OCI-LY3 (cell line): ENCODE measurements around the gene ZNF333.

ENCODE experiments used
- H2AFZ ChIP-seq: fragments of 200-600, 300-600 bp; shearing (Covaris generic); 2 replicates; pipeline ENCODE4 v1.6.0; 2014; ENCODE audit warnings: antibody characterized with exemption, low read depth, low read length
- H3K27ac ChIP-seq: fragments of 200-600, 300-600 bp; sonication (generic); 2 replicates; pipeline ENCODE4 v1.5.1; 2014; ENCODE audit warnings: mild to moderate bottlenecking, low read length, moderate library complexity, mixed read lengths
- H3K27me3 ChIP-seq: fragments of 200-600, 300-600 bp; sonication (generic); 2 replicates; pipeline ENCODE4 v1.6.1; 2014; ENCODE audit warnings: low read depth, low read length, mixed read lengths
- H3K36me3 ChIP-seq: fragments of 200-600, 300-600 bp; sonication (generic); replicated peaks from 2 replicates; pipeline ENCODE3; 2014; ENCODE audit warnings: low read depth, low read length, mixed read lengths
- H3K4me1 ChIP-seq: fragments of 300-600, 200-600 bp; sonication (generic); 2 replicates; pipeline ENCODE4 v1.6.1; 2014; ENCODE audit warnings: low read length, mixed read lengths
- H3K4me2 ChIP-seq: fragments of 200-600, 300-600 bp; sonication (generic); 2 replicates; pipeline ENCODE4 v1.6.1; 2014; ENCODE audit warnings: low read length, mixed read lengths
- H3K4me3 ChIP-seq: fragments of 300-600, 200-600 bp; sonication (generic); 2 replicates; pipeline ENCODE4 v1.5.1; 2014; ENCODE audit warnings: antibody characterized with exemption, mild to moderate bottlenecking, low read length, moderate library complexity
- H3K79me2 ChIP-seq: fragments of 300-600, 200-600 bp; shearing (Covaris generic); 2 replicates; pipeline ENCODE4 v1.6.1; 2014; ENCODE audit warnings: mild to moderate bottlenecking, low read length, mixed read lengths
- H3K9ac ChIP-seq: fragments of 300-600, 200-600 bp; shearing (Covaris generic); 2 replicates; pipeline ENCODE4 v1.6.0; 2014; ENCODE audit warnings: mild to moderate bottlenecking, low read length, moderate library complexity
- H3K9me3 ChIP-seq: fragments of 200-600, 300-600 bp; shearing (Covaris generic); 2 replicates; pipeline ENCODE4 v1.6.1; 2014; ENCODE audit warnings: low read length, mixed read lengths; ENCODE audit not compliant: insufficient read depth
- H4K20me1 ChIP-seq: fragments of 200-600, 300-600 bp; sonication (generic); 2 replicates; pipeline ENCODE4 v1.6.1; 2016; ENCODE audit warnings: low read length, mixed read lengths; ENCODE audit not compliant: insufficient read depth
- CTCF ChIP-seq: fragments of 200-600, 300-600 bp; sonication (generic); IDR thresholded peaks from 2 replicates; pipeline ENCODE4 v1.5.1; 2014; ENCODE audit warnings: antibody characterized with exemption, low read length, low read depth
- EZH2phosphoT487 ChIP-seq: fragments of 200-600 bp; shearing (Covaris generic); IDR thresholded peaks from 2 replicates; pipeline ENCODE4 v1.6.1; 2018; ENCODE audit warnings: antibody characterized with exemption, mixed run types, low read depth

Gene ZNF333

GRCh38 chr19:14728595-14728994 is 38.7 kb downstream of the ZNF333 start:
- no peak for TF ChIP-seq EZH2phosphoT487
- no peak for TF ChIP-seq CTCF
- Histone ChIP-seq H3K36me3 (no peaks in the 10 kb centered on the region), H3K9me3 (peaks cover 6% of the 10 kb centered on the region; the same call in 1 of the 2 replicates), H2AFZ (no peak overlapping the region), H3K27me3 (peaks cover 3% of the 10 kb centered on the region; the same call in 1 of the 2 replicates), H3K9ac (no peak overlapping the region), H3K27ac (no peak overlapping the region), H3K4me2 (no peak overlapping the region), H3K4me1 (no peaks in the 10 kb centered on the region), H3K4me3 (no peak overlapping the region), H3K79me2 (no peaks in the 10 kb centered on the region), H4K20me1 (no peaks in the 10 kb centered on the region)

- TF ChIP-seq CTCF (no peak), EZH2phosphoT487 (no peak)
- no peak overlapping the region for H3K4me3 ChIP-seq
- peaks cover 6% of the 10 kb centered on the region; the same call in 1 of the 2 replicates for H3K9me3 ChIP-seq
- H3K27me3 ChIP-seq: peaks cover 3% of the 10 kb centered on the region; the same call in 1 of the 2 replicates
- no peak overlapping the region for H3K27ac ChIP-seq
- H3K4me2 ChIP-seq: no peak overlapping the region
- H3K9ac ChIP-seq: no peak overlapping the region
- H3K36me3 ChIP-seq: no peaks in the 10 kb centered on the region
- H4K20me1 ChIP-seq: no peaks in the 10 kb centered on the region
- H2AFZ ChIP-seq: no peak overlapping the region
- H3K4me1 ChIP-seq: no peaks in the 10 kb centered on the region
- H3K79me2 ChIP-seq: no peaks in the 10 kb centered on the region
These were observed 41.4 kb downstream of the ZNF333 start for GRCh38 chr19:14731200-14731599.

DNA sequence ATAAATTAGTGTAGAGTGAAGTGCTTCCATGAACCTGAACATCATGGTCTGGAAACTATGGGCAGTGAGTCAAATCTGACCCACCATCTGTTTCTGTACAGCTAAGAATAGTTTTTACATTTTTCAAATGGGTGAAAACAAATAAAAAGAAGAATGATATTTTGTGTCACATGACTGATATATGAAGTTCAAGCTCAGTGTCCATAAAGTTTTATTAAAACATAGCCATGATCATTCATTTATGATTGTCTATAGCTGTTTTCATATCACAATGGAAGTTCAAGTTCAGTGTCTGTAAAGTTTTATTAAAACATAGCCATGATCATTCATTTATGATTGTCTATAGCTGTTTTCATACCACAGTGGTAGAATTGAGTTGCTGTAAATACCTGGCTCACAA is 42.7 kb downstream of the ZNF333 start:
- H3K79me2 ChIP-seq: no peaks in the 10 kb centered on the region
- H3K27me3 ChIP-seq: peaks cover 3% of the 10 kb centered on the region; the same call in 1 of the 2 replicates
- H3K4me2 ChIP-seq: no peak overlapping the region
- H3K4me1 ChIP-seq: no peaks in the 10 kb centered on the region
- no peak overlapping the region for H3K4me3 ChIP-seq
- no peak overlapping the region for H3K9ac ChIP-seq
- H3K27ac ChIP-seq: no peak overlapping the region
- no peak overlapping the region for H2AFZ ChIP-seq
- no peaks in the 10 kb centered on the region for H4K20me1 ChIP-seq
- peaks cover 6% of the 10 kb centered on the region; the same call in 1 of the 2 replicates for H3K9me3 ChIP-seq
- TF ChIP-seq EZH2phosphoT487 (no peak), CTCF (no peak)
- H3K36me3 ChIP-seq: no peaks in the 10 kb centered on the region

DNA sequence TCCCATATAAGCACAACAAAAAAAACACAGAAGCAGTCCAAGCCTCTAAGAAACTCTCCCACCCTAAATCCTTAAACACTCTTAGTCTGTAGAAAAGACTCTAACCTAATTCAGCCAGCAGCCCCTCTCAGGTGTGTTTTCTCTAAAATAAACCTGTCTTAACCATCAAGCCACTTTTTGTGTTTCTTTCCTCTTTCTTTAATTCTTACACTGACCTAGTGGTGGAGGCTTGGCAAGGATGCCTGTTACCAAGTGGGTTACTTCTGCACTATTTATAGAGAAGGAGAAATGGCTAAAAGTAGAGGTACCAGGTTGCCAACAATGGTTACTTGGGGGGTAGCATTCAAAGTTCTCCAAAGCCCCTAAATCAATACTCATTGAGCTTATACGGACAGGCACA is 43.7 kb downstream of the ZNF333 start:
- H3K4me2 ChIP-seq: no peak overlapping the region
- H3K9me3 ChIP-seq: peaks cover 5% of the 10 kb centered on the region; the same call in 1 of the 2 replicates
- H3K79me2 ChIP-seq: no peaks in the 10 kb centered on the region
- no peak overlapping the region for H2AFZ ChIP-seq
- H3K4me3 ChIP-seq: no peak overlapping the region
- H4K20me1 ChIP-seq: no peaks in the 10 kb centered on the region
- TF ChIP-seq CTCF (no peak), EZH2phosphoT487 (no peak)
- H3K4me1 ChIP-seq: no peaks in the 10 kb centered on the region
- H3K27me3 ChIP-seq: peaks cover 3% of the 10 kb centered on the region; the same call in 1 of the 2 replicates
- no peaks in the 10 kb centered on the region for H3K36me3 ChIP-seq
- no peak overlapping the region for H3K27ac ChIP-seq
- H3K9ac ChIP-seq: no peak overlapping the region
